ENCODE data around the gene KLHDC8A.
"Not testable (repeated sequence)": the region's sequence is repeated elsewhere in the genome, so short reads cannot be mapped to it uniquely, and the experiment has no call there.

KLHDC8A gene

DNA sequence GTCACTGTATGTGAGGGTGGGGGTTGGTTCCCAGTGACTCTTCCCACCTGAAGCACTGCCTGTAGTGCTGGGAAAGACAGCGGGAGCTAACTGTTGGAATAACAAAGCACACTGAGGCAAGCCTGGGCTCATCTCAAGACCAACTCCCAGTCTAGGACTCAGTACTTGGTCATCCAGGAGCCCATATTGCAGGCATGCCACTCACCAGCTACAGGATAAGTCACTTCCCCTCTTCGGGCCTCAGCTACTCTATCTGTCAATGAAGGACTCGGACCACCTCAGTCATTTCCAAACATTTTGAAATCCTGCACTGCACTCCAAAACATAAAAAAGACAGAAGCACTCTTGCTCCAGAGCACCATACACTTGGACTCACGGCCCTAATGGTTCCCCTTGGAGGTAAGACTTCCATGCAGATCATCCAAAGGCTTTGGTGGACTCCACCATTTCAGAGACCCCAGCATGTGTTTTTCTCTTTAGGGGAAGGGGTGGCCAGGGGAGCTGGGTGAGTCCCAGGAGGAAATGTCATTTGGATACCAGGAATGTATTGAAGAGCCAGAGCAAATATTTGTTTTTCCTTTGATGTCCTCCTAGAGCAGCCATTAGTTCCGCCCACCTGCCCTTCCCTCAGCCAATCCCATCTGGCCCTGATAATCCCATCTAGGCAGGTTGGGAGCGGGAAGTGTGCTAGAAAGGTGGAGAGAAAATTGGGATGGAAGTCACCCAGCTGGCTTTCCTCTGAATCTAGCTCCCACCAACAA, 38.3 kb downstream of the KLHDC8A start:
- no peak for DNase-seq (ENCODE audit: low spot score)

DNA sequence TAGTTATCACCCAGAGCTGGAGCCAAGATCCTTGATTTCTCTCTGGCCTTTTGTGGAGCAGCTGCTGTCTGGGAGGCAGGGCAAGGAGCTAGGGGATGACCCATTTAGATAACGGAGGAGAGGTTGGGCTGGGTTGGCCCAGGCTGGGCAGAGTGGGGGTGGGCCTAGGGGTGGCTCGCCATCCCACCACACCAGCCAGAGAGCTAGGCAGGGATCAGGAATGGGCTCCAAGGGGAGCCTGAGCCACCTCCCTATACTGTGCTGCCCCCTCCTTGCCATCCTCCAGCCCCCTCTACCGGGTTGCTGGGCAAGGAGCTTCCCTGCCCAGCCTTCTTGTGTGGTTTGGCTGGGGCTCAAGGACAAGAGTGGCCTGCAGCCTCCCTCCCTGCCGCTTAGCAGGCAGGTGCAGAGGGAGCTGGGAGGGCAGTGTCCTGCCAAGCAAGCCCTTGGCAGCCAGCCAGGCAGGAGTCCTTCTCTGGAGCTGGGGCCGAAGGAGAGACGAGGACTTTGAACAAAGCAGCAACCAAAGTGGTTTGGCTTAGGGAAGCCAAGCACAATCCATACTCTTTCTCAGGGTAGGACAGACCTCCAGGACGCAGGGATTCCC, 39.3 kb downstream of the KLHDC8A start:
- DNase-seq (ENCODE audit: low spot score) = no peak

DNA sequence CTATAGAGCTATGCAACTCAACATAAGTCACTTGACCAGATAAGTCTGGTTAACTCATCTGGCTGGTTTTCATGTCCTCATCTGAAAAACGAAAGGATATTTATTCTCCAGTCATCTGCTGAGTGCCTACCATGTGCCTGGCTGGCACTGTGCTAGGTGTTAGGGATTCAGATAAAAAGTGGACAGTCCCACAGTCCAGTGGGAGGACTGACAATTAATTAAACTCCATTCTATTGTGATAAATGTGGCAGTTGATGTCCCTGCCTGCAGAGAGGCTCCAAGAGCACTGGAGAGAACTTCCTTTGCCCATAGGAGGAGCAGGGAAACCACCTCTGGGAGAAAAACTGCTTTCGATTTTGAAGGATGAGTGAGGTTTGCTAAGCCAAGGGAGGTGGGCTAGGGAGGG, 40.6 kb downstream of the KLHDC8A start:
- DNase-seq (ENCODE audit: low spot score) = no peak

DNA sequence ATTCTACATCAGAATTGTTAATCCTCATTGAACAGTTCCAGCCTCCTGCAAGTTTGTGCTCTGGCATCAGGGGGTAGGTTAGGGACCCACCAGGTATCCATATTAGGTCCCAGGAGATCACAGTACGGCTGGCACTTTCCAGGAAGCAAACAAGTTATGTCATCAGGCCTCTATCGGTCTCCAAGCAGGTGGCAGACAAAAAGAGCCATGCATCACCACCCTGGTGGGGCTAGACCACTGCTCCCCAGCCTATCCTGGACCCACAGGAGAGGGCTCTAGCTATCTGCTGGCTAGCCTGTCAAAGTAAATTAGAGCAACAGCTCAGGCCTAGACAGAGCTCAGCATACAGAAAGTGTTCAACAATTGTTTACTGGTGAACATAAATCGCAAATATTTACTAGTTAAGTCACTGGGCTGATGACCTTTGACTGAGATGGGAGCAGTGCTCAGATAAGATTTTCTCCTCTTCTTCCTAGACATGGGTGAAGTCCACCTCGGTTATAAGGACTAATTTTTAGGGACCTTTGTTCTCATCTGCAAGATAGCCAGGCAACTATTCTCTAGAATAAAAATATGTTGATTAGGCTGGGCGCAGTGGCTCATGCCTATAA, 41.6 kb downstream of the KLHDC8A start:
- DNase-seq (ENCODE audit: low spot score) = no peak

DNA sequence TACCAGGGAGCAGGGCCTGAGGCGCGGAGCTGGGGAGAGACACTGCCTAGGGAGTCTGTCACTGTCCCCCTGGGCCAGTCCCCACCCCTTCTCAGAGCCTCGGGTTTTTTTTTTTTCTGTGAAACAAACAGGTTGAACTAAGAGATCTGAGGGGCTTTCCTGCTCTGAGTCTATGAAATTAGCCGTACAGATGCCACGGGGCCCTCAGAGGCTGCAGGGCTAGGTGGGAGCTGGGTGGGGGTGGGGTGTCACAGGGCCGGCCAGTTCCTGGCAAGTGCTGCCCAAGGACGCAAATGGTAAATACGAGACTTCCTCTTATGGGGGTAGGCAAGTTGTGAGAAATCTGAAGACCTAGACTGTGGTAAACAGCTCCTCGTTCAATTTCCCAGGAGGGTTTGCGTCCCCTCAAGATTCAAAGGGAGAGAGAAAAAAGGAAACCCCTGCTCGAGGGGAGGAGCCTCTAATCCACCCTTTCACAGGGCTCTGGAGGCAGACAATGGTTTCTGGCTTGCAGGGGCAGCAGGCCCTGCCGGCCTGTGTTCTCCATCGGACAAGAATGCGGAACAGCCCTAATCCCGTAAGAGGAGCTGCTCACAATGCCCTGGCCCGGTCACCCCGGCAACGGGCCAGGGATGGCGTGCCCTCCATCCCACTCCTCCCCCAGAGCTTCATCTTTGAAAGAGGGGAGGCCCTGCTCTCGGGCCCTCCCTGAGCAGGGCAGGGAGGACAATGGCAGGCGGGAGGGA, 43.0 kb downstream of the KLHDC8A start:
- DNase-seq (ENCODE audit: low spot score) = peak; percentile 67

DNA sequence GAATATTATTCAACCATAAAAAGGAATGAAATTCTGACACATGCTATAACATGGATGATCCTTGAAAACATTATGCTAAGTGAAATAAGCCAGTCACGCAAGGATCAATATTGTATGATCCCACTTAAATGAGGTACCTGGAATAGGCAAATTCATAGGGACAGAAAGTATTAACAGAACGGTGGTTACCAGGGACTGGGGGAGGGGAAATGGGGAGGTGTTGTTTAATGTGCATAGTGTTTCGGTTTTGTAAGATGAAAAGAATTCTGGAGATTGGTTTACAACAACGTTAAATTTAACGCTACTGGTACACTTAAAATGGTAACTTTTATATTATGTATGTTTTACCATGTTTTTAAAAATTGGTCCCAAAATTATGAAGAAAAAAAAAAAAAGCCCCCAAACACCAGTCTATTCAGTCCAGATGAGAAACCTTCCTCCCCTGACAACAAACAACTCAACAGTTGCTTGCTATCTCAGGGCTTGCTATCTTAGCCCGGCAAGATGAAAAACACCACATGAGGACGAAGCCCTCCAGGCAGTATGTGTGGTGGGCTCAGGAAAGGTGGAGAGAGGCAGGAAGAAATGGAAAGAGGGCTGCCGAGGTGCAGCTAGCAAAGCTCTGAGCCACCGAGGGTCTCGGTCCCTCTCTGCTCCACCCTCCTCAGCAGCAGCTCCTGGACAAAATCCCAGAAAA, 43.7 kb downstream of the KLHDC8A start:
- DNase-seq (ENCODE audit: low spot score) = no peak

DNA sequence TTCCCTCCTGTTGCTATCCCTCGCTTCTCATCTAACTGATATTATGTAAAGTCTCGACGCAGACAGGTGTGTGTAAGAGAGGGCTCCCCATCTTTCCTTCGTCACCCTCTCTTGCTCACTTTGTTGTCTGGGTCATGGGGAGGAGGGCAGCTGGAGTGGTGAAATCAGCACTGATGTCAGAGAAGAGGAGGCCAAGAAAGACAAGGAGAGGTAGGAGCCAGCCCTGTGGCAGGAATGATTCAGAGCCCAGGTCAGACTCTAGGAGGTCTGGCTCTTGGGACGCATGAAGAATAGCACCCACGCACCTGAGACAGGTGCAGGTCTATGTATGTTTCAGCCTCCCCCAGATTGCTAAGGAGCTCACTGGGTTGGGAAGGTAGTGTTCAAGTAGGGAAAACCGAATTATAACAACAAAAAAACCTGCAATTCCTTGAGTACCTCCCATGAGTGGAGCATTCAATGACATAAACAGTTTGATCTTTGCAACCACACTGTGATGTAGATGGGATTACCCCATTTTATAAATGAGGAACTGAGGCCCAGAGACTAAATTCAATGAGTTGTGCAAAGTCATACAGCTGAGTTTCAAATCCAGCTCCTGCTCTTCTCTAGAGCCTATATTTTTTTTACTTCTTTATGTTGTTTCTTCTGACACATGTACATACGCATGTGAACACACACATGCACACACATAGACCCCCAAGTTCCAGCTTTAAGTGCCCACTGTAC, 45.6 kb downstream of the KLHDC8A start:
- no peak for DNase-seq (ENCODE audit: low spot score)

DNA sequence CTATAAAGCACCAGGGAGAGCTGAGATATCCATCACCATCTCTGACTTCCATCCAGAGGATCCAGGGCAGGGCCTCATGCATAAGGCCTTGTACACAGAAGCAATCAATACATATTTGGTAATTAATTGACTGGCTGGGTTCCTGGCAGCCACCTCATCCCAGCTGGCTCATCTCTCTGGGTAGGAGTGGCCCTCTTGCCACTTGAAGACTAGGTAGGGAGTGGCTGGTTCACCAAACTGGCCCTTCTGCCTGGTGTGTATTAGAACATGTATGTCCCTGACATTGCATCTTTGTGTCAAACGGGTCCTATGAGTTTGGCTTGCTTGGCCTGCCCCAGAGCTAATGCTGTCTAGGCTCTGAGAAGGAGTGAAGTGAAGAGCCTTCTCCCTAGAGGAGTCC, 47.0 kb downstream of the KLHDC8A start:
- no peak for DNase-seq (ENCODE audit: low spot score)

DNA sequence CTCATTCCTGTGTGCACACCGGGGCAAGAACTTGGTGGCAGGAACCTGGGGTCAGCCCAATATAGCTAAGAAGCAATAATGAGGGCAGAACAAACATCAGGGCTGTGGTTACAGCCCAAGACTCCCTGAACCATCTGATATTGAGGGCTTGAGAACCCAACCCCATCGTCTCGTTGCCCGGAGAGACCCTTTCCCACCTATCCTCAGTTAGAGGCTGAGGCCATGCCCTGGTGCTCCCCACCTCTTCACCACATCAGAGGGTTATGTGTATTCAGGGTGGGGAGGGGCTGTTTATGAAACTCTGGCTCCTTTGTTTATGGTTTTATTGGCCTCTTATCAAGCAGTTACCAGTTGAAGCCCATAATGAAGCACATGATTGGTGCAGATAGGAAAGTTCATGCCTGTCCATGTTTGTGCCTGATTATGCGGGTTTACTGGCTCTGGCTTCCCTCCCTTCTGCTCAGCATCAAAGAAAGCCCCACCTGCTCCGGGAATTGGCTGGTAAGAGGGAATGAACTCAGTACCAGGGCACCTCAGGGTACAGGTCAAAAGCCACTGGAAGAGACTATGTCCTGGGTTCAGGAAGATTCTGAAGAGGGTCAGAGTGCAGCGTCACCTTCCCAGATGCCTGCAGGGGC, 49.7 kb downstream of the KLHDC8A start:
- DNase-seq (ENCODE audit: low spot score) = no peak

DNA sequence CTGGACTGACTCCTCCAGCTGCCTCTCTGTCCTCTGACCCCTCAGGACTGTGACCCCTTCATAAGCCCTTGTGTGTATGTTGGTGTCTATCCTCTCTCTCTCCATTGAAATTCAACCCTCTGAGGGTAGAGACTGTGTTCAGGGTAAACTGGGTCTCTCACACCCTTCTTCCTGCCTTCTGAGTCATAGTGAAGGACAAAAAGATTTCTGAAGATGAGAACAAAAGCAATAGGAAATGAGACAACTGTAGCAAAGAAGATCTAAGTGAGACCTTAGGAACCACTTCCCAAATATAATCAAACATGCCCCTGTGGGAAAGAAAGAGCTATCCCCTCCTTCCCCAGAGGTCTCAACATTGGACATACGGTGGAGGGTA, 52.0 kb downstream of the KLHDC8A start:
- no peak for DNase-seq (ENCODE audit: low spot score)

DNA sequence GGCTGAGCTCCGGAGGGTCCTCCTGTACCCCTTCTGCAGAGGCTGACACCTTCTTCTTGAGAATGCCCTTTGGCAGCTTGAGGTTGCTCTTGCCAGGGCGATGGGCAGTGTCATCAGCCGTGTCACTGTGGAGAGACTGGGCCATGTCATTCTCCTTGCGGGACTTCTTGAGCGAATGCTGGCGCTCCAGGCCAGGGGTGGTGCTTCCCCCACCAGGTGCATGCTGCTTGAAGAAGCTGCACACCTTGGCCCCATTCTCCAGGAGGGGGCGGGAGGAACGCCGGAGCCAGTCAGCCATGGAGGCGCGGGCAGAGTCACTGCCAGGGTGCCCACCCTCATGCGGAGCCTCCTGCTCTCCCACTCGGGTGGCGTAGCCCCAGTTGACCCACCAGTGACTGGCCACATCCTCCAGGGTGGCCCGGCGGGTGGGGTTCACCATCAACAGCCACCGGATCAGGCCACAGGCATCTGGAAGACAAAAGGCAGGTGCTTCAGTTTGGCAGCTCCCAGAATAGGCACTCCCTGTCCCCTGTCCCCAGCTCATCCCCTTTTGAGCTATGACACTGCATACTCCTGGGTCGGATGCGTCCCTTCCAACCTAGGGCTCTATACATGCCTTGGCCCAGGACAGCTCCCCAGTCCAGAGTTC, 52.6 kb downstream of the KLHDC8A start:
- DNase-seq (ENCODE audit: low spot score) = no peak

DNA sequence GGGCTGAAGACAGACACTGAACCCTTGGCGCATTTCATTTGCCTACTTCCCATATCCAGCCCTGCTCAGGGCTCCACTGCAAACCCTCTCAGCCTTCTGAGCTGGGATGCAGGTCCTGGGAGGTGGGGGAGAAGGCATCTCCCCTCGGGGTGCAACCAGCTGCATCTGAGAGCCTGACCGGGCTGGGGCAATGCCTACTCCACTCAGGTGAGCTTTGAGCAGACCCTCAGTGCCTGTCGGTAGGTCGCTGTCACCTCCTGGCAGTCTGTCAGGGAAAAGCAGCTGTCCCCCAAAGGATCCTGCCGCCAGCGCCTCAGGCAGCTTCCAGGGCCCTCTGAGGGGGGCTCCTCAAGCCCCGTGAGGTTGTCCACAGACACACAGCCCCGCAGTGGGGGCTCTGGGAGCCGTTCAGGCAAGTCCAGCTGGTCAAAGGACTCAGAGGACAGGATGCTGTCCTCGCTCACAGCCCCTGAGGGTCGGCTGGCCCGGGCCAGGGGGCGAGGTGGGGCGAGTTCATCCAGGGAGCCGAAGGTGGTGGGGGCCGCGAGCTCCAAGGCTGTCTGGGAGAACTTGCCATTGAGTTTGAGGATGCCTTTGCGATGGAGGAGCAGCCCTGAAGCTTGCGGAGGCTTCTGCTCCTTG, 53.4 kb downstream of the KLHDC8A start:
- no peak for DNase-seq (ENCODE audit: low spot score)

DNA sequence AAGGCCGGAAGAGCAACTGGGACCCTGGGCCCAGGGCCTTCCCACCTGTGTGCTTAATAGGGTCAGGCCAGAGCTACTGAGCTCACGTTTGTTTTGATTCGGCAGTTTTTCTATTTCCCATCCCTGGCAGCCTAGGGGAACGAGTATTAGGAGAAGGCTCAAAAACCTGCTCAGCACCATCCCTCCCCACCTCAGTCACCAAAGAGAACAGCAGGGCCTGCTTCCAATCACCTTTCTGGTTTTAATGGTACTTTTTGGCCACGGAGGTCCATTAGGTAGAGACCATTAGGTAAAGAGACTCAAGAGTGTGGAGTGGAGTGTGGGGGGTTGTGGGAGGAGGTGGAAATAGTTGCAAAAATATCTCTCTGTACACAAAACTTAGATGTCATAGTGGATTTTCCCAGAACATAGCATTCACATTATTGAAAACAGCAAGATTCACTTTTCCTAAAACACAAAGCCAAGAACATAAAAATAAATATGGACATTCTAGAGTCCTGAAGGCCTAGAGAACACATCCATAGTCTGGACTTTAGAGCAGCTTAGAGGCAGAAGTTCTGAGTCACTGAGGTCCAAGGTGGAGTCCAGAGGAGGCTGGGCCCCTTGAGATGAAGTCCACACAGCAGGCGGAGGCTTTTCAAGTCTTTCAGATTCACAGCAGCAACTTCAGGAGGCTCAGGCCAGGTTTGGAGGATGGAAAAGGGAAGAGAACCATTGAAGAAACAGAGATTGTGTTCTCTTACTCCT, 54.7 kb downstream of the KLHDC8A start:
- no peak for DNase-seq (ENCODE audit: low spot score)

DNA sequence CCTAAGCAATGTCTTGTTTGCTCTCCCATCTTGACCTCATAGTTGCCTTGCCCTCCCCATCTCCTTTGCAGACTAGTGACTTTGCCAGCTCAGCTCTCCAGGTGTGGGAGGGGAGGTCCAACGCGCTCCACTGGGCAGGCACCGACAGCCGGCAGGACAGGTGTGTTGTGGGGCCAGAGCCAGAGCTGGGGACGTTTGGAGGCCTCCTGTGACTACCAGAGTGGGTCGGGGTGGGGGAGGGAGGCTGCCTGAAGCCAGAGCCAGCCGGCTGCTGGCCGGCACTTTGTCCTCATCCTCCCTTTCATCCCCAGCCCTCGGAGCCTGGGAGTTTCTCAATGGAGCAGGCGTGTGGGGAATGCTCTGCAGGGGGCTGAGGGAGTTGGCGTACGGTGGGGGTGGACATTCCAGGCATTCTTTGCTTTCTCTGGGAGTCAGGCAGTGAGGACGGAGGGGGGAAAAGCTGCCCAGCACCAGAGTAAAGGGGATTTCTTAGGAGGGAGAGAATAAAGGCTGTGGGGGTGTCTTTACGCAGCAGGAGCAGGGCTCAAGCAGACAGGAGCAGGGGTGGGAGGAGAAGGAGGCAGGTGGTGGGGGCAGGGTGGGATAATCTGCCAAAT, 55.4 kb downstream of the KLHDC8A start:
- DNase-seq (ENCODE audit: low spot score) = no peak

DNA sequence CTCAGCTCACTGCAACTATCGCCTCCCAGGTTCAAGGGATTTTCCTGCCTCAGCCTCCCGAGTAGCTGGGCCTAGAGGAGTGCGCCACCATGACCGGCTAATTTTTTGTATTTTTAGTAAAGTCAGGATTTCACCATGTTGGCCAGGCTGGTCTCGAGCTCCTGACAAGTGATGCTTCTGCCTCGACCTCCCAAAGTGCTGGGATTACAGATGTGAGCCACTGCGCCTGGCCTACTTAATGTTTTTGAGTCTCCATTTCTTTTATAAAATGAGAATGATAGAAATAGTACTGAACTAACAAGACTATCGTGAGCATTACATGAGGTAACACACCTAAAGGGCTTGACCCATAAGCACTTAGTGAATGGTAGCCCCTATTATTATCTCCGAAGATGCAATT, 56.6 kb downstream of the KLHDC8A start:
- no peak for DNase-seq (ENCODE audit: low spot score)

DNA sequence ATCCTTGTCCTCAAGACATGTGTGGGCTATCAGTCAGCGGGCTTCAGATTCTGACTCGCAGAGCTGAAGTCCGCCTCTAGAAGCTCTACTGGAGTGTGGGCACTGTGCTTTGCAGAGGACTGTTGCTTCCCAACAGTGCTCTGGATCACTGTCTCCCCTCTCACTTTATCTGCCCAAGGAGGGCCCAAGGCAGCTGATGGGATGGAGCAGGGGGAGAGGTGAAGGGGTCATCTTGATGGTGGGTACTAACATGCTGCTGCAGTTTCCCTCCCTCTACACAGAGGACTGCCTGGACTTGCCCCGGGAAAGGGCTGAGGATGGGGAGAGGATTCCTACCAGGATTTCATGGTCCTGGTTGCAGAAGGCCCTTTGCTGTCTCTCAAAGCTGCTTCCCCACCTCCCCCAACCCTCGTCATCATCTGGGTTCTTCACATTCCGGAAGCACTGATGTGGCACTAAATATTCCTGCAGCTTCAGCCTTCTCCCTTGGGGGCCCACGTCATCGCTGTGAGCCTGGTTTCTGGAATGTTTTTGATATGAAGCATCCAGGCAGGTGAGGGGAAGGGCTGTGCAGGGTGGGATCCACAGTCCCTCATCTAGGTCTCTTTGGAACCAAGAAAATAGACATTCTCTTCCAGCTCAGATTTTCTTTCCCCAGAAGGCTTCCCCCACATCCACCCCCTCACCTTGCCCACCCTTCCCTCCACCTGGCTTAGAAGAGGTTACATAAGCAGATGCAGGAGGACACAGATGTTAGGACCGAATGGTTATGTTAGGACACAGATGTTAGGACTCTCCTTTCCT, 58.3 kb downstream of the KLHDC8A start:
- no peak for DNase-seq (ENCODE audit: low spot score)

DNA sequence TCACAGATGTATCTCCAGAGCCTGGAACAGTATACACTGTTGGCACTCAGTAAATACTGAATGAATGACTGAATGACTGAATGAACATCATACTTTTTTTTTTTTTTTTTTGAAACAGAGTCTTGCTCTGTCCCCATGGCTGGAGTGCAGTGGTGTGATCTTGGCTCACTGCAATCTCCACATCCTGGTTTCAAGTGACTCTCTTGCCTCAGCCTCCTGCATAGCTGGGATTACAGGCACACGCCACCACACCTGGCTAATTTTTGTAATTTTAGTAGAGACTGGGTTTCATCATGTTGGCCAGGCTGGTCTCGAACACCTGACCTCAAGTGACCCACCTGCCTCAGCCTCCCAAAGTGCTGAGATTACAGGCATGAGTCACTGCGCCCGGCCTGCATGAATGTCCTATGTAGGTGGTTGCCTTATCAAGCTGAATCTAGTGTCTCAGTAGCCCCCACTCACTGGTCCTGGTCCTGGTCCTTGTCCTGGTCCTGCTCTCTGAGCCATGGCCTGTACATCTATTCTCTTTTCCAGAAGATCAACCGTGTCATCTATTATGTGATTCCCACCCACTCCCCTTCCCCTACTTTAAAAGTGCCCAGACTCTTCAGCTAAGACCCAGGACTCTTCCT, 59.1 kb downstream of the KLHDC8A start:
- not testable (repeated sequence) for DNase-seq (ENCODE audit: low spot score)
